Sigmoid colon (tissue), 4 donors: ENCODE measurements around the gene SLC13A1.

Experiments used
- POLR2A ChIP-seq, 2 donors: fragments of 450-650 bp; IDR thresholded peaks; one replicate each; pipeline ENCODE4 v1.6.1; 2016; ENCODE audit warnings: antibody characterized with exemption in 2 of 2, mild to moderate bottlenecking in 2 of 2, moderate library complexity in 2 of 2
- POLR2AphosphoS5 ChIP-seq, 4 donors: sonication (generic); formaldehyde crosslinking; IDR thresholded peaks; one replicate each; pipeline ENCODE4 v1.6.1; 2017; ENCODE audit warnings: antibody characterized with exemption in 4 of 4
- TF ChIP-seq, protein P1 (sequence below), 4 experiments: fragments of 450-650 bp in 3 of 4; fragments of 200-600 bp in 1 of 4; IDR thresholded peaks; one replicate each; pipeline ENCODE4 v1.5.1; 2016 to 2019; ENCODE audit warnings: antibody characterized with exemption in 4 of 4, mild to moderate bottlenecking in 3 of 4, moderate library complexity in 2 of 4

DNA sequence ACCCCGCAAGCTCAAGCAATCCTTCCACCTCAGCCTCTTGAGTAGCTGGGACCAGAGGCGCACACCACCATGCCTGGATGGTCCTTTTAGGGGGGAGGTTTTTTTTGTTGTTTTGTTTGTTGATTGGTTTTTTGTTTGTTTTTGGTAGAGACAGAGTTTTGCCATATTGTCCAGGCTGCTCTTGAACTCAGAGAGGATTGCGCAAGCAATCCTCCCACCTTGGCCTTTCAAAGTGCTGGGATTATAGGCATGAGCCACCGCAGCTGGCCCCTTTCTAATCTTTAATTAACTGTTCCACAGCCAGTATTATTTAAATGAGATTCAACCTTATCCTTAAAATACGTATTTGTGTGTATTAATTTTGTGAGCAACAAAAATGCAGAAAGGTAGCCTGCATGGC, 65.8 kb downstream of the SLC13A1 start:
- TF ChIP-seq, protein P1, sequence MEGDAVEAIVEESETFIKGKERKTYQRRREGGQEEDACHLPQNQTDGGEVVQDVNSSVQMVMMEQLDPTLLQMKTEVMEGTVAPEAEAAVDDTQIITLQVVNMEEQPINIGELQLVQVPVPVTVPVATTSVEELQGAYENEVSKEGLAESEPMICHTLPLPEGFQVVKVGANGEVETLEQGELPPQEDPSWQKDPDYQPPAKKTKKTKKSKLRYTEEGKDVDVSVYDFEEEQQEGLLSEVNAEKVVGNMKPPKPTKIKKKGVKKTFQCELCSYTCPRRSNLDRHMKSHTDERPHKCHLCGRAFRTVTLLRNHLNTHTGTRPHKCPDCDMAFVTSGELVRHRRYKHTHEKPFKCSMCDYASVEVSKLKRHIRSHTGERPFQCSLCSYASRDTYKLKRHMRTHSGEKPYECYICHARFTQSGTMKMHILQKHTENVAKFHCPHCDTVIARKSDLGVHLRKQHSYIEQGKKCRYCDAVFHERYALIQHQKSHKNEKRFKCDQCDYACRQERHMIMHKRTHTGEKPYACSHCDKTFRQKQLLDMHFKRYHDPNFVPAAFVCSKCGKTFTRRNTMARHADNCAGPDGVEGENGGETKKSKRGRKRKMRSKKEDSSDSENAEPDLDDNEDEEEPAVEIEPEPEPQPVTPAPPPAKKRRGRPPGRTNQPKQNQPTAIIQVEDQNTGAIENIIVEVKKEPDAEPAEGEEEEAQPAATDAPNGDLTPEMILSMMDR (IDR thresholded peaks at IDR 0.05) = no peak
- no peak for TF ChIP-seq POLR2AphosphoS5 (IDR thresholded peaks at IDR 0.05)
- no peak for TF ChIP-seq POLR2A (IDR thresholded peaks at IDR 0.05)
